ENCODE data around the gene LUZP2.
"Not testable (repeated sequence)": the region's sequence is repeated elsewhere in the genome, so short reads cannot be mapped to it uniquely, and the experiment has no call there.

LUZP2 gene

DNA sequence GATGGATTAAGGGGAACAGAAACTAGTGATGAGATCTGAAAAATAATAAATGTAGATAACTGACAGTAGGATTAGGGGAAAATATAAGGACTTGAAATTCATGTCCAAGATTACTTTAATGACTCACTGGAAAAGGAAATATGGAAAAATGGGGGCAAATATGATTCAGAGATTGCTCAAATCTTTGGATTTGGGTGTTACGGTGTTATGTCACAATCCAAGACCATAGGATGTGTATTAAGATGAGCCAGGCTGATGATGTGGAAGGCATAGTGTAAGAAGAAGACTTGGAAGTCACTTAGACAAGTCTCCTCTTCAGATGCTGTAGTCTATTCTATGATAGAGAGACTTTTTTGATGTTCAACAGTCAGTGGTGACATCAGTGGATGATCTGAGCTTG, 323.7 kb downstream of the LUZP2 start:
- DNase-seq (ENCODE audit: low spot score) = no peak

DNA sequence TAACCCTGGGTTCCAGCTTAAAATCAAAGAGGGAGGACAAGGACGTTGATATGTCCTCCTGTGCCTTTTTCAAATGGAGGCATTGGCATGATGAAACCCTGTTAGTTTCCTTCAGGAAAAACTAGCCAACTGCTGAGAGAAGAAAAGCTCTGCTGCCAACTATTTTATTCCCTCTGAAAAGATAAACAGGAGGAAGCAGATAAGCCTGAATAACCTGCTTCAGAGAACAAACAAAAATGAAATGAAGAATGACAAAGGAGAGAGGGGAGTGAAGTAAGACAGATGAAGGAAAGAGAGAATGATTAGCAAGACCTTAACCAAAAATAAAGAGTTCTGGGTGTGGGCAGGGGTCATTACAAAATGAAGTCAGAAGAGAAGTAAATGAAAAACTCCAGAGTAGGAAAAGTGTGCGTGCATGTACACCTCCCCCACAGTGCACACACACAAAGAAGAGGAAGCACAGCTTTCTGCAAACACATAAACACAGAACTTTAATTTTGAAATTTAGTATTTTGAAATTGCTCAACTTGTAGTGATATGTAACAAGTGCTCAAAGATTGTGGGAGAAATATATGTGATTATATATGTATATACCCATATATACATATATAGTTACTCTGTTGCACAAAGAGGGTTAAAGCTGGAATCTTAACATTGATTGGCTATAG, 332.2 kb downstream of the LUZP2 start:
- no peak for DNase-seq (ENCODE audit: low spot score)

DNA sequence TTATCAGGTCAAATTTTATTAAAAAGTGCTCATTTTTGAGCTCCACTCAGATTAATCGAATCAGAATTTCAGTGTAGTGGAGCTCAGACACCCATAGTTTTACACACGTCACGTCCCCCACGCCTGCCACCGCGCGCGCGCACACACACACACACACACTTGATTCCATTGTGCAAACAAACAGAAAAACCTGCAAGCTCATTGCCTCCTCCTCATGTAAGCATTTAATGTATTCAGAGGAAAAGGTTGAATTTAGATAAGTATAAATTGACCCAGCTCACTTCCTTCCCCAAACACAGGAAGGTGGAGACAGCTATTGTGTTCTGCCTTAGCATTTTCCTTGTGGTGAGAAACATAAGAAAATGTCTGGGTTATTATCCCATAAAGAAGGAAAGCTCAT, 336.7 kb downstream of the LUZP2 start:
- DNase-seq (ENCODE audit: low spot score) = no peak

- no peak for DNase-seq (ENCODE audit: low spot score)
Observed at GRCh38 chr11:24837112-24837511, 340.3 kb downstream of the LUZP2 start.

GRCh38 chr11:24842308-24842707, 345.5 kb downstream of the LUZP2 start:
- no peak for DNase-seq (ENCODE audit: low spot score)

- DNase-seq (ENCODE audit: low spot score) = no peak
Observed at GRCh38 chr11:24844406-24844805, 347.6 kb downstream of the LUZP2 start.

DNA sequence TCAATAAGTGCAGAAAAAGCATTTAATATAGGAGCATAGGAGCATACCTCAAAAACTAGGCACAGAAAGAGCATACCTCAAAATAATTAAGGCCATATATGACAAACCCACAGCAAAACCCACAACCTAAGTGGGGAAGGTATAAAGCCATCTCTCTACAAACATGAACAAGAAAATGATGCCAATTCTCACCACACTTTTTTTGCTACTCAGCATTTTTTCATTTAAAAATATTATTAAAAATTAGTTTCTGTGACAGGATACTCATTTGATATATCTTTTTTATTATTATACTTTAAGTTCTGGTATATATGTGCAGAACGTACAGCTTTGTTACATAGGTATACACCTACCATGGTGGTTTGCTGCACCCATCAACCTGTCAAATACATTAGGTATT, 352.0 kb downstream of the LUZP2 start:
- DNase-seq (ENCODE audit: low spot score) = no peak

DNA sequence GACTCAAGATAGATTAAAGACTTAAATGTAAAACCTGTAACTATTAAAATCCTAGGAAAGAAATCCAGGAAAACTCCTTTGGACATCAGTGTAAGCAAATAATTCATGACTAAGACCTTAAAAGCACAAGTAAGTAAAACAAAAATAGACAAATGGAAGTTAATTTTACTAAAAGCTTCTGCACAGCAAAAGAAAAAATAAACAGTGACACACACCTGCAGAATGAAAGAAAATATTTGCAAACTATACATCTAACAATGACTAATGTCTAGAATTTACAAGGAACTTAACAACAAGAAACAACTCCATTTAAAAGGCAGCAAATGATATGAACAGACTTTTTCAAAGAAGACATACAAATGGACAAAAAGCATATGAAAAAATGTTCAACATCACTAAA, 359.1 kb downstream of the LUZP2 start:
- no peak for DNase-seq (ENCODE audit: low spot score)

- DNase-seq (ENCODE audit: low spot score) = no peak
Observed at GRCh38 chr11:24859801-24860300, 363.0 kb downstream of the LUZP2 start.

- no peak for DNase-seq (ENCODE audit: low spot score)
Observed at GRCh38 chr11:24861440-24861839, 364.6 kb downstream of the LUZP2 start.

DNA sequence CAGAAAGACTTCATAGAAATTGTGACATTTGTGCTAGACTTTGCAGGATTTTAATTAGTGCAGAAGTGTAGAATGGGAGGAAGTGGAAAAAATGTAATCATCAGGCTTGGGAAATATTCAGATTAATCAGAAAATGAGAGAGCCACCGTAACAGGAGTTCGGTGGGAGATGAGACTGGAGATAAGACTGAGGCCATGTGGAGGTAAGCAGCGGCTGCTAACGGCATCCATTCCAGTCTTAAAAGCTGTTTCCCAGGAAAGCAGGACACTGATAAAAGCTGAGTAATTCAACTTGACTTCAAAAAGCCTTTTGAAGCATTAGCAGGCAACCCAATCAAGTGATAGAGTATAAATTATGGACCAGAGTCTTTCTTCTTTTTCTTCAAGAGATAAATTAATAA, 369.9 kb downstream of the LUZP2 start:
- DNase-seq (ENCODE audit: low spot score) = no peak

DNA sequence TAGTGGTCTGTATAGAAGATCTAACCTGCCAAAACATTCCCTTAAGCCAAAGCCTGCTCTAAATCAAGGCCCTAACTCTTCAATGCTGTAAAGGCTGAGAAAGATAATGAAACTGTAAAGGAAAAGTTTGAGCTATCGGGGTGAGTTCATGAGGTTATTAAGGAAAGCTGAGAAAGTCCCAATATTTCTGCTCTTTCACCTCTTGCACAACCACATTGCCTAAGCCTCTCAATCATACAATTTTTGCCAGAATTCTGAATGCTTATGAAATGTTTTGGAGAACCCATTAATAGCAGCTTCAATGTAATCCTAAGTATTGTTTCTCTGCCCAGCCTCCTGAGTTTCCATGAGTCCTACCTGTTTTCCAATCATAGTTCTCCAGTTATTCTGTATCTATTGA, 373.2 kb downstream of the LUZP2 start:
- DNase-seq (ENCODE audit: low spot score) = no peak

DNA sequence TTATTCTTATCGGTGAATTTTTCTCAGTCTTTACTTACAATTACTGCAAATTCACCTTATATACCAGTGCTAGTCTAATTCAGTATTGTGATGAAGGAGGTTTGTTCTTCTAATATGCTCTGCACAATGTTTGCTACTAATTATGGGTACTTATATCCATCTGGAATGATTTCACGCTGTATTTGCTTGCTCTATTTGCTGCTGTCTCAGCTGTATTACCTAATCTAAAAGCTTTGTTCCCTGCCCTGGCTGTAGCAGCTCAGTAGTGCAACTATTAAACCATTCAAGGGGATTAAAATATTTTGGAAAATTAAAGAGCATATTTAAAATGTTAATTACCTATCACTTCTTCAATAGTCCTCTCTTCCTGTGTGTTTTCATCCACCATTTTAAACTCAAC, 375.3 kb downstream of the LUZP2 start:
- no peak for DNase-seq (ENCODE audit: low spot score)

GRCh38 chr11:24872651-24873311, 375.9 kb downstream of the LUZP2 start:
- DNase-seq (ENCODE audit: low spot score) = no peak

- DNase-seq (ENCODE audit: low spot score) = no peak
Observed at GRCh38 chr11:24880962-24881361, 384.1 kb downstream of the LUZP2 start.

- DNase-seq (ENCODE audit: low spot score) = no peak
Observed at GRCh38 chr11:24885580-24886173, 388.8 kb downstream of the LUZP2 start.

- DNase-seq (ENCODE audit: low spot score) = no peak
Observed at GRCh38 chr11:24886880-24887619, 390.2 kb downstream of the LUZP2 start.

GRCh38 chr11:24890426-24890825, 393.6 kb downstream of the LUZP2 start:
- DNase-seq (ENCODE audit: low spot score) = no peak

DNA sequence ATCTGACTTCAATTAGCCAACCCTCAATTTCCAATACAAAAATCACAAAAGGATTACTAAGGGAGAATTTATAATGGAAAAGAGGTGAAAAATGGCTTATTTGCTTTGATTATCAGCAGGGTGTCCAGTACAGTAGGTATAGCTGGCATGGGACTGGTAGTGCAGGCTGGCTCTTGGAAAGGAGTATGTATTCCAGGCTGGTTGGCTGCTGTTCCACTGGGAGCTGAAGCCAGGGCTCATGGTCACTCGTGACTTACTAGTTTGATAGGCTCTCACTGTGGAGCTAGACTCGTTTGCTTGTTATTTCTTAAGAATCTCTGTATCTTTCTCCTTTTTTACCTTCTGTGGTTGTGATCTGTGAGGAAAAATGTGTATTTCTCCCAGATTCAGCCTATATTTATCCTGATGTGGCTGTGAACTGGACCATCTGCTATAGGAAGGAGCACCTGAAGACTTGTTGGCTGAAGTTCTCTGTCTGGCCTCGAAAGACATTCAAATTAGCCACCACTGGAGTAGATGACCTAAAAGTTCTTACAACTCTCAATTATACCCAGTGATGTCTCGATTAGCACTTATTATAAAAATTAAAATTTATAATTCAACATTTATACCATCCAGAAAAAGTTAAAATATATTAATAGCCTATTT, 395.1 kb downstream of the LUZP2 start:
- DNase-seq (ENCODE audit: low spot score) = not testable (repeated sequence)

DNA sequence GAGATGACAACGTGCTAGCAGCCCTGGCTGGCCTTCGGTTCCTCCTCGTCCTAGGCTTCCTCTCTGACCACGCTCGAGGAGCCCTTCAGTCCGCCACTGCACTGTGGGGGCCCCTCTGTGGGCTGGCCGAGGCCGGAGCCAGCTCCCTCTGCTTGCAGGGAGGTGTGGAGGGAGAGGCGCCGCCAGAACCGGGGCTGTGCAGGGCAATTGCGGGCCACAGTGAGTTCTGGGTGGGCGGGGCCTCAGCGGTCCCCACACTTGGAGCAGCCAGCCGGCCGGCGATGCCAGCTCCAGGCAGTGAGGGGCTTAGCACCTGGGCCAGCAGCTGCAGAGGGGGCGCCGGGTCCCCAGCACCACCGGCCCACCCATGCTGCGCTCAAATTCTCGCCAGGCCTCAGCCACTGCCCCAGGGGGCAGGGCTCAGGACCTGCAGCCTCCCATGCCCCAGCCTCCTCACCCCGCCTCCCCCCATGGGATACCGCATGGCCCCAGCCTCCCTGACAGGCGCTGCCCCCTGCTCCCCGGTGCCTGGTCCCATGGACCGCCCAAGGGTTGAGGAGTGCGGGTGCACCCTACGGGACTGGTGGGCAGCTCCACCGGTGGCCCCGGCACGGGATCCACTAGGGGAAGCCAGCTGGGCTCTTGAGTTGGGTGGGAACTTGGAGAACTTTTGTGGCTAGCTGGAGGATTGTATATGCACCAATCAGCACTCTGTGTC, 399.4 kb downstream of the LUZP2 start:
- DNase-seq (ENCODE audit: low spot score) = no peak

DNA sequence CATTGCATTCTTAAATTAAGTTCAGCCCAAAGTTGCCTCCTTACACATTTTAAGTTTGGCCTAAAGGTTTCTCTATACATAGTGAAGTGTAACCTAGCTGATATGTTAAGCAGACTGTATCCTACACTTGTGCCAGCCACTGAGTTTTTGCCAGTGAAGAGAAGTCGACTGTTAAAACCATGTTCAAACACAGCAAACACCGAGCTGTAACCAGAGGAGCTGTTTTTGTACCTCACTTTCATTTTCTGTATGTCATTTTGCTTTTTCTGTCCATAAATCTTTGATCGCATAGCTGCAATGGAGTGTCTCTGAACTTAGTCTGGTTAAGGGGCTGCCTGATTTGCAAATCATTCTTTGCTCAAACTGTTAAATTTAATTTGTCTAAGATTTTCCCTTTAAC, 403.7 kb downstream of the LUZP2 start:
- DNase-seq (ENCODE audit: low spot score) = no peak
